Spleen (tissue), 7 donors: ENCODE data around the gene SPATA4.

ENCODE experiments used
- POLR2A ChIP-seq, 3 donors: fragments of 450-650 bp; IDR thresholded peaks; one replicate each; pipeline ENCODE4 v1.5.1; 2017; ENCODE audit warnings: antibody characterized with exemption in 3 of 3, mild to moderate bottlenecking in 1 of 3
- POLR2AphosphoS5 ChIP-seq, 3 donors: sonication (generic); formaldehyde crosslinking; IDR thresholded peaks; one replicate each; pipeline ENCODE4 v1.5.1; 2017; ENCODE audit warnings: antibody characterized with exemption in 3 of 3
- TF ChIP-seq, protein P1 (sequence below), 11 experiments: fragments of 200-600 bp in 7 of 11; fragments of 450-650 bp in 4 of 11; sonication (generic) in 4 of 11; IDR thresholded peaks in 8 of 11; conservative IDR thresholded peaks in 3 of 11; 1 replicate in 7 of 11; 2 replicates in 4 of 11; pipeline versions ENCODE4 v1.4.0 to v1.8.0; 2016 to 2021; ENCODE audit warnings: antibody characterized with exemption in 11 of 11, inconsistent platforms in 4 of 11, mild to moderate bottlenecking in 1 of 11
- donor health status: DM: no; HTN: no; CAD: no; lungs with moderate emphysema.
- donor health status: DM: no; HTN: no; CAD: no.
- donor health status: DM: no; HTN: no; CAD: no.

DNA sequence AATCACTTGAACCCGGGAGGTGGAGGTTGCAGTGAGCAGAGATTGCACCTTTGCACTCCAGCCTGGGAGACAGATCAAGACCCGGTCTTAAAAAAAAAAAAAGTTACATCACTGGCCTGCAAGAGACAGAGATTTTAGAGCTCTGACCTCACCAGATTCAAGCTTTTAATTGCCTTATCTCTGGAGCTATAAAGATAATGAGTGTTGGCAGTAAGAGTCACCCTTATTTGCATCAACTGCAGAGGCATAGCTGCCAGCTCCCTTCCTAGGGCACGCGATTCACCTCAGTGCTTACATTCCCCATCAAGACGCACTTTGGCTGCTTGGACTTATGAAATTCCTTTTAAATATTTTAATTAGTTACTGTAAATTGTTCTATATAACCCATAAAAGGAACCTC, 12.5 kb upstream of the SPATA4 start:
- TF ChIP-seq, protein P1, sequence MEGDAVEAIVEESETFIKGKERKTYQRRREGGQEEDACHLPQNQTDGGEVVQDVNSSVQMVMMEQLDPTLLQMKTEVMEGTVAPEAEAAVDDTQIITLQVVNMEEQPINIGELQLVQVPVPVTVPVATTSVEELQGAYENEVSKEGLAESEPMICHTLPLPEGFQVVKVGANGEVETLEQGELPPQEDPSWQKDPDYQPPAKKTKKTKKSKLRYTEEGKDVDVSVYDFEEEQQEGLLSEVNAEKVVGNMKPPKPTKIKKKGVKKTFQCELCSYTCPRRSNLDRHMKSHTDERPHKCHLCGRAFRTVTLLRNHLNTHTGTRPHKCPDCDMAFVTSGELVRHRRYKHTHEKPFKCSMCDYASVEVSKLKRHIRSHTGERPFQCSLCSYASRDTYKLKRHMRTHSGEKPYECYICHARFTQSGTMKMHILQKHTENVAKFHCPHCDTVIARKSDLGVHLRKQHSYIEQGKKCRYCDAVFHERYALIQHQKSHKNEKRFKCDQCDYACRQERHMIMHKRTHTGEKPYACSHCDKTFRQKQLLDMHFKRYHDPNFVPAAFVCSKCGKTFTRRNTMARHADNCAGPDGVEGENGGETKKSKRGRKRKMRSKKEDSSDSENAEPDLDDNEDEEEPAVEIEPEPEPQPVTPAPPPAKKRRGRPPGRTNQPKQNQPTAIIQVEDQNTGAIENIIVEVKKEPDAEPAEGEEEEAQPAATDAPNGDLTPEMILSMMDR (IDR thresholded peaks at IDR 0.05 in 8 of 11, conservative IDR thresholded peaks at IDR 0.05 in 3 of 11) = no peak
- TF ChIP-seq POLR2A (IDR thresholded peaks at IDR 0.05) = no peak
- no peak for TF ChIP-seq POLR2AphosphoS5 (IDR thresholded peaks at IDR 0.05)
